GM19025 (cell line): Measurements from ENCODE around the gene PDCD1.
"Not testable (repeated sequence)": the region's sequence is repeated elsewhere in the genome, so short reads cannot be mapped to it uniquely, and the experiment has no call there.

ENCODE experiments used
- ATAC-seq: cut with Tn5 transposase; IDR thresholded peaks from one replicate; pipeline ENCODE4 v1.9.1; 2021; ENCODE audit warnings: mild to moderate bottlenecking, low read depth, moderate library complexity; ENCODE audit not compliant: unreplicated experiment

The PDCD1 gene

DNA sequence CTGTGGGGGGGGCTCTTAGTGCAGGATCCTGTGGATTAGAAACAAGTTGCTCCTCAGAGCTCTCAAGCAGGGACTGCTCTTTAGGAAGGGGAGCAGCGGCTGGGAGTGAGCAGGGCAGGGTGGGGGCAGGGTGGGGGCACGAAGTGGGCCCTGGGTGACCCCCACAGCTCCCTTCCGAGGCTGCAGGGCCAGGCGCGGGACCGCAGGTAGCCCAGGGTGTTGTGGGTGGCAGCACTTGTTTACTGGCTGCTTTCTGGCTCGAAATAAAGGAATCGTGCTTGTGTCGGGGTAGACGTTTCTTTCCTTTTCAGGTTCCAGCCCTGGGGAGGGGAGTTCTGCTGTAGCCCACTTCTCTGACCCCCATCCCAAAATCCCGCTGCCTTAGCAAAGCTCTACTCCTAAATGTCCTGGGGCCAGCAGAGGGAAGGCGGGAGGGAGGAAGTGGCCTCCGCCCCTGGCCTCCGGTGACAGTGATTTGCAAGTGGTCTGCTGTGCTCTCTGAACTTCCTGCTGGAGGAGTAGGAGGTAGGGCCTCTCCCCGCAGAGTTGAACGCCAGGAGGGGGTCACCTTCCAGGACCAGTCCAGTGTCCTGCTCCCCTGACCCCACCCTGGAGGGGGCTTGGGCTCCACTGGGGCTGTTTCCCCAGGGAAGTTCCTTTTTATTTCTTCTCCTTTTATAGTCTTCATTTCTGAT, 41.4 kb downstream of the PDCD1 start:
- no peak for ATAC-seq

- no peak for ATAC-seq
Observed at GRCh38 chr2:241816431-241817121, 42.1 kb downstream of the PDCD1 start.

- ATAC-seq: no peak
Observed at GRCh38 chr2:241815477-241816430, 42.9 kb downstream of the PDCD1 start.

DNA sequence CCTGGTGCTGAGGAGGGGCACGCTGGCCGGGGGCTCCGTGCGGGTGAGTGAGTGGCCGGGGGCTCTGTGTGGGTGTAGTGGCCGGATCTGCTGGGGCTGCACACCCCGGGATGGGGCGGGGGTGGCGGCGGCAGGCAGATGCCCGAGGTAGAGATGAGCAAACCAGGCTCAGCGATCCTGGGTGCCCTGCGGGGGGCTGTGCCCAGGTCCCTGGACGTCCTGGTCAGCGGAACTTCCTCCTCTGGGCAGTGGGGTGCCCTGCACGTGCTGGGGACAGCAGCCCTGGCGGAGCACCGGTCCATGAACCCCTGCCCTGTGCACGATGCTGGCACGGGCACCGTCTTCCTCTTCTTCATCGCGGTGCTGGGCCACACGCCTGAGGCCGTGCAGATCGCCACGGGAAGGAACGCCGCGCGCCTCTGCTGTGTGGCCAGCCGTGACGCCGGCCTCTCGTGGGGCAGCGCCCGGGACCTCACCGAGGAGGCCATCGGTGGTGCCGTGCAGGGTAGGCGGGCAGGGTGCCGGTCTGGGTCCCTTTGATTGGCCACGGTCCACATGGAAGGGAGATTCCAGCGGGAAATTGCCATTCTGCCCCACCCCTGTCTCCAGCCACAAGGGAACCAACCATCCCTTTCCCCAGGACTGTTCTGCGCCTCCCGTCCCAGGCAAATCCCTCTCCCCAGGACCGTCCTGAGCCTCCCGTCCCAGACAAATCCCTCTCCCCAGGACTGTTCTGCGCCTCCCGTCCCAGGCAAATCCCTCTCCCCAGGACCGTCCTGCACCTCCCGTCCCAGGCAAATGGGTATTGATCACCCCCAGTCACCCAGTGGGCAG, 43.8 kb downstream of the PDCD1 start:
- no peak for ATAC-seq

- ATAC-seq: no peak
Observed at GRCh38 chr2:241814393-241814642, 44.4 kb downstream of the PDCD1 start.

DNA sequence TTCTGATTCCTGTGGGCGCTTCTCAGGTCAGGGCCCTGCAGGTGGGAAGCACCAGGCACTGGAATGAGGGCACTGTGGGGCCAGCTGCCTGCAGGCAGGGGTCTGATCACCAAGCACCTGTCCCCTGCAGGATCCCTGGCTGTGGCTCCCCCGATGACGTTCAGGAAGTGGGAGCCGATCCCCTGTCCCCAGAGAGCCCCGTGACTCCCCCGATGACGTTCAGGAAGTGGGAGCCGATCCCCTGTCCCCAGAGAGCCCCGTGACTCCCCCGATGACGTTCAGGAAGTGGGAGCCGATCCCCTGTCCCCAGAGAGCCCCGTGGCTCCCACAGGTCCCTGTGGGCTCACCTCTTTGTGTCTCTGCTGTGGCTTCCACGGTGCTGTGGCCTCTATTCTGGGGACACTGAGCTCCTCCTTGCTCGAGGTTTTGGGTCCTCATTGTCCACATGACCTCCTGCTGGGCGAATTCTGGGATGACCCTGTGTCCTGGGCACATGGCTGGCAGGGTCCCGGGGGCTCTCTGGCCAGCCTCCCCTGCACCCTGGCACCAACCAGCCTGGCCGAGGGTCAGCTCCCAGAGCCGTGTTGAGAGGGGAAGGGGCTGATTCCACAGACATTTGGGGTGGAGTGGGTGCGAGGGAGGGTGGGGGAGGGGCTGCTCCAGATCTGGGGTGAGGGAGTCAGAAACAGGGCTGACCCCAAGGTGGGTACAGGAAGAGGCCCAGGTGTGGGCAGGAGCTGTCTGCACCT, 44.9 kb downstream of the PDCD1 start:
- ATAC-seq: no peak

- ATAC-seq: no peak
Observed at GRCh38 chr2:241812730-241813643, 45.7 kb downstream of the PDCD1 start.

- no peak for ATAC-seq
Observed at GRCh38 chr2:241811952-241812729, 46.6 kb downstream of the PDCD1 start.

DNA sequence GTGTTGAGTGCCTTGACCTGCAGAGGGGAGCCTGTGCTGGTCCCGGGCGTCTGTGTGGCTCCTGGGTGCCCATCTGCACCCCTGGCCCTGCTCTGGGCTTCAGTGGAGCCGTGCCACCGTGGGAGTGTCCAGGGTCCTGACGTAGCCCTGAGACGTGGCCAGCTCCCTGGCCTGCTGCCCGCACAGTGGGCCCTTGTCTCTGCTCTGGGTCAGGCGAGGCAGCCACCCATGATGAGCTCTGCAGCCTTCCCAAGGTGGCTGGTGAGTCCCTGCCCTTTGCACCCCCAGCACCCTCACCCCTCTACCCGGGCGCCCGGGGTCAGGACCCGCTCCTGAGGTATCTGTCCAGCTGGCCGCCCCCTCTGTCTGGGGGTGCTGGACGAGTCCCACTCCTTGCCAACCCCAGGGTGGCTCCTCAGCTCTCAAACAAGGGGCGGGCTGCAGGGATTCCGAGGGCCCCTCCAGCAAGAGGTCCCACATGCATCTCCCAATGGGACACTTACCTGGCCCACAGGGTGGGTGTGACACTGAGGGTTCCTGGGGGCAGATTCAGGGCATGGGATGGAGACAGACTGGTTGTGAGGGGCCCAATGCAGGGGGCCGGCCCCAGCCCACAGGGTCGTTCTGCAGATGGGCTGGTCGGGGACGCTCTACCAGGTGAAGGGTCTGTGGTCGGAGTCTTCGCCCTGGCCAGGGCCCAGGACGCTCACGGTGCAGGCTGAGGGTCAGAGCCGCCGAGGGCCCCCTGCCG, 47.3 kb downstream of the PDCD1 start:
- ATAC-seq: no peak

DNA sequence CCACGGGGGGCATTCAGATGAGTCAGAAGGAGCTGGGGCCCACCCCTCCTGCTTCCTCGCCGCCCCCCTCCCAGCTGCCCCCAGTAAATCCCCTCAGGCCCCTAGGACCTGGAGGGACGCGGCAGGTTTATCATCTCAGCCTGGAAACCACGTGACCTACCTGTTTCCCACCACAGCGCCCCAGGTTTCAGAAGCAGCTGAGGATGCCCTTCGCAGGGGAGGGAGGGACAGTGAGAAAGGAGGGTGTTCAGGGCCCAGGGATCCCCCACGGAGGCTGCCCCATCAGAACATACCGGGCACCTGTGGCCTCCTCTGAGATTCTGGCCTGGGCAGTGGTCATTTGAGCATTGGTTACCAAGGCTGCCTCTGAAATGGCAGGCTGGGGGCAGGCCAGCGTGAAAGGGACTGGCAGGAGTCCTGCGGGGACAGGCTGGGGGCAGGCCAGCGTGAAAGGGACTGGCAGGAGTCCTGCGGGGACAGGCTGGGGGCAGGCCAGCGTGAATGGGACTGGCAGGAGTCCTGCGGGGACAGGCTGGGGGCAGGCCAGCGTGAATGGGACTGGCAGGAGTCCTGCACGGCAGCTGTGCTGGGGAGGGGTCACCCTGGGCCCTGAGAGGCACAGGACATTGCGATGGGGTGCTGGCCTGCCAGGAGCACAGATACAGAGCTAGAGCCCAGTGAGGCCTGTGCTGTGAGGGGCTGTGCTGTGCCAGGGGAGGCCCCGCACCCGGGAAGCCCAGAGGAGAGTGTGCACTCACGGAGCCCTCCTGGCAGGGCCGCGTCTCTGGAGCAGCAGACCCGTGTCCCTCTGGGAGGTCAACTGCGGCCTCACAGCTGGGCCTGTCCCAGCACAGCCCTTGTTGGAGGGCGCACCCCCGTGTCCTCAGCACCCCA, 48.1 kb downstream of the PDCD1 start:
- no peak for ATAC-seq

DNA sequence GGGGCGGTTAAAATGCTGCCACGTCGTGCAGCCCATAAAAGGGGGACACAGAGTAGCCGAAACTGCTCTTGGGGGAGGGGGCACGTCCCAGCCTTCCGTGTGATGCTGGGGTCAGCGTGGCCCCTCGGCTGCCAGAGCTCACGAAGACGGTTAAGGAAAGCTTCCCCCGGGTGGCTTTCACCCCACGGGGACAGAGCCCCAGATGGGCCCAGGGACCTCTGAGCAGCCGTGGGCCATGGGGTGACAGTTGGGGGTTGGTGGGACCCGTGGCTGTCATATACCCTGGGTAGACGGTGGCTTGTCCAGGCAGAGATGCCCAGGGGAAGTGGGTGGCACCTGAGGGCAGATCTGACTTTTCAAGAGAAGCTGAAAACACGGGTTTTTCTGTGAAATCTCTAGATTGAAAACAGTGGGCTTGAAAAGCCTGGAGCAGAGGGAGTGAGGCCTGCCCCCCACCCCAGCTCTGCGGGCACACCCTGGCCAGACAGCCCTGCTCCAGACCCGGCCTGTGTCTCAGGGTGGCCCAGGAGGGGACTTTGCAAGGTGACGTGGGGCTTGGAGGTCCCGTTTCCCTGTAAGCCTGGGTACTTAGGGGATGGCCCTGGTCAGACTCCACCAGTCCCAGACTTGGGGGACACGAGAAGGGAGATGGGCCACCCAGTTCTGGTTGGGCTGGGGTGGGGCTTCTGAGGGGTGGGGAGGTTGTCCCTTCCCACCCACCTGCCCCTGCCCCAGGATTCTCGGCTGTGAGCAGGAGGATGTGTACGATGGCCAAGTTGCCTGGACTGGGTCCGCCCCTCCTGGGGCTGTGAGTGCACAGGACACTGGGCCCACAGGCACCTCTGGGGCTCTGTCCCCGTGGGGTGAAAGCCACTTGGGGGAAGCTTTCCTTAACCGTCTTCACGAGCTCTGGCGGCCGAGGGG, 49.0 kb downstream of the PDCD1 start:
- ATAC-seq: no peak

GRCh38 chr2:241808721-241809382, 49.8 kb downstream of the PDCD1 start, which contains the start of gene NEU4:
NEU4 (plus strand) TSS chr2:241809193; CDS start chr2:241814485, 5,292 bp downstream.
- no peak for ATAC-seq

GRCh38 chr2:241808051-241808720, 50.5 kb downstream of the PDCD1 start:
- ATAC-seq: no peak

DNA sequence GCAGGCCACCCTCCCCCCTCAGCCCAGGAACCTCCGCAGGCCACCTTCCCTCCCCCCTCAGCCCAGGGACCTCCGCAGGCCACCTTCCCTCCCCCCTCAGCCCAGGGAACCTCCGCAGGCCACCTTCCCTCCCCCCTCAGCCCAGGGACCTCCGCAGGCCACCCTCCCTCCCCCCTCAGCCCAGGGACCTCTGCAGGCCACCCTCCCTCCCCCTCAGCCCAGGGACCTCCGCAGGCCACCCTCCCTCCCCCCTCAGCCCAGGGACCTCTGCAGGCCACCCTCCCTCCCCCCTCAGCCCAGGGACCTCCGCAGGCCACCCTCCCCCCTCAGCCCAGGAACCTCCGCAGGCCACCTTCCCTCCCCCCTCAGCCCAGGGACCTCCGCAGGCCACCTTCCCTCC, 52.5 kb downstream of the PDCD1 start:
- ATAC-seq: not testable (repeated sequence)
